K562 (cell line): ENCODE results near the gene SIPA1L2. TPM values are rescaled to one million over a fixed set of nuclear protein-coding genes. Genes with fewer than 3 reads are reported as not detected.

Experiments used
- ATAC-seq: fragments of 200-7000 bp; cut with Tn5 transposase; 3 replicates; pipeline ENCODE4 v1.9.1; 2020; ENCODE audit warnings: moderate library complexity
- BruUV-seq: library from RNA; stranded (reverse); fragments of 400-500 nt; replicated peaks from 2 replicates; lab custom pipeline; 2021; lab: Mats Ljungman, UMichigan
- CTCF ChIA-PET: fragments of 300-600 bp; formaldehyde crosslinking; extraction: SDS; loops from one replicate; lab custom pipeline; 2021; ENCODE audit warnings: low intra/inter-chr PET ratio; lab: Yijun Ruan, JAX
- POLR2A ChIA-PET: fragments of 300-600, 350-650 bp; sonication (Branson Sonifier 250); formaldehyde crosslinking; extraction: SDS; loops from one replicate; lab custom pipeline; 2021; ENCODE audit warnings: antibody characterized with exemption, inconsistent platforms; lab: Yijun Ruan, JAX
- DNase-seq, 4 experiments: peaks; one replicate each; pipeline versions ENCODE4 v3.0.0 to v3.0.0-alpha.2; 2011 to 2018; ENCODE audit warnings: low spot score in 3 of 4, mixed read lengths in 3 of 4; ENCODE audit errors: extremely low read depth in 1 of 4
- FAIRE-seq: peaks from 2 replicates; lab custom pipeline; 2011; peaks lifted over from hg19 to GRCh38; lab: Jason Lieb, UNC
- H2AFZ ChIP-seq: 2 replicates; pipeline ENCODE4 v1.6.0; 2011; ENCODE audit warnings: low read depth, low read length, control low read depth, inconsistent platforms
- H3K27ac ChIP-seq: fragments of 200-600 bp; 3 replicates; pipeline ENCODE4 v1.8.0; 2011; ENCODE audit warnings: low read depth, mild to moderate bottlenecking, control low read depth, inconsistent platforms, low read length, moderate library complexity, mixed read lengths; ENCODE audit errors: extremely low read depth
- H3K27me3 ChIP-seq, 2 experiments: fragments of 300-600 bp in 1 of 2; 2 replicates in 1 of 2; 3 replicates in 1 of 2; pipeline versions ENCODE4 v1.6.0 to v1.8.0; 2011; ENCODE audit warnings: inconsistent platforms in 2 of 2, low read length in 2 of 2, mild to moderate bottlenecking in 1 of 2, mixed read lengths in 1 of 2, moderate library complexity in 1 of 2; ENCODE audit not compliant: control insufficient read depth in 2 of 2, insufficient read depth in 2 of 2
- H3K36me3 ChIP-seq: fragments of 300-600 bp; 3 replicates; pipeline ENCODE4 v1.8.0; 2011; ENCODE audit warnings: mild to moderate bottlenecking, low read length, inconsistent platforms; ENCODE audit not compliant: control insufficient read depth, insufficient read depth
- H3K4me1 ChIP-seq, 2 experiments: fragments of 200-600 bp in 1 of 2; replicated peaks in 1 of 2; 2 replicates in 1 of 2; 3 replicates in 1 of 2; pipeline versions ENCODE4 v1.5.1 to v1.8.0; 2011; ENCODE audit warnings: inconsistent platforms in 2 of 2, low read length in 2 of 2, mild to moderate bottlenecking in 1 of 2, mixed read lengths in 1 of 2, moderate library complexity in 1 of 2; ENCODE audit not compliant: control insufficient read depth in 2 of 2, insufficient read depth in 2 of 2
- H3K4me2 ChIP-seq: 2 replicates; pipeline ENCODE4 v1.6.1; 2011; ENCODE audit warnings: low read length, control low read depth, inconsistent platforms, mixed read lengths; ENCODE audit not compliant: insufficient read depth
- H3K4me3 ChIP-seq: fragments of 200-600 bp; sonication (generic), shearing (Covaris generic); 2 replicates; pipeline ENCODE4 v1.5.1; 2016; ENCODE audit warnings: control low read depth, inconsistent platforms
- H3K79me2 ChIP-seq: fragments of 200-600 bp; 3 replicates; pipeline ENCODE4 v1.8.0; 2011; ENCODE audit warnings: low read length, inconsistent platforms; ENCODE audit not compliant: control insufficient read depth, insufficient read depth
- H3K9ac ChIP-seq, 2 experiments: 2 replicates each; pipeline versions ENCODE4 v1.6.0 to v1.6.1; 2011; ENCODE audit warnings: low read depth in 2 of 2, low read length in 2 of 2, control low read depth in 1 of 2, inconsistent platforms in 1 of 2, mild to moderate bottlenecking in 1 of 2, mixed read lengths in 1 of 2; ENCODE audit not compliant: insufficient read depth in 1 of 2
- H3K9me1 ChIP-seq: one replicate; pipeline ENCODE4 v1.6.0; 2011; ENCODE audit warnings: inconsistent platforms, mild to moderate bottlenecking, low read length, moderate library complexity; ENCODE audit not compliant: control insufficient read depth, insufficient read depth
- H3K9me3 ChIP-seq: replicated peaks from 2 replicates; pipeline ENCODE4 v1.5.1; 2011; ENCODE audit warnings: low read depth, low read length, inconsistent platforms; ENCODE audit not compliant: control insufficient read depth, insufficient read depth
- H4K20me1 ChIP-seq: replicated peaks from 2 replicates; pipeline ENCODE4 v1.6.1; 2011; ENCODE audit warnings: low read length, inconsistent platforms, mixed read lengths; ENCODE audit not compliant: control insufficient read depth, insufficient read depth
- ADNP ChIP-seq: fragments of 200-800 bp; sonication (Bioruptor generic); IDR thresholded peaks from 2 replicates; pipeline ENCODE4 v1.6.1; 2016; ENCODE audit warnings: missing genetic modification characterization, missing compliant biosample characterization
- CREB3 ChIP-seq: fragments of 450-650 bp; conservative IDR thresholded peaks from 2 replicates; pipeline ENCODE4 v1.6.1; 2016; ENCODE audit warnings: missing genetic modification characterization, low read depth, mild to moderate bottlenecking, missing compliant biosample characterization, moderate library complexity
- E2F3 ChIP-seq: fragments of 250-450 bp; sonication (Bioruptor Pico); IDR thresholded peaks from 2 replicates; pipeline ENCODE4 v1.4.0; 2020; ENCODE audit warnings: mild to moderate bottlenecking
- ELF4 ChIP-seq: fragments of 450-650 bp; formaldehyde crosslinking; IDR thresholded peaks from 2 replicates; pipeline ENCODE4 v1.4.0; 2022; ENCODE audit warnings: missing genetic modification characterization
- FOXK1 ChIP-seq: sonication (generic); formaldehyde crosslinking; IDR thresholded peaks from 2 replicates; pipeline ENCODE4 v1.8.0; 2022; ENCODE audit warnings: missing genetic modification reagents, mild to moderate bottlenecking, borderline replicate concordance
- KDM4B ChIP-seq, 2 experiments: fragments of 450-650 bp in 1 of 2; sonication (generic) in 1 of 2; IDR thresholded peaks; 2 replicates each; pipeline ENCODE4 v1.6.1; 2016 to 2017; ENCODE audit warnings: borderline replicate concordance in 2 of 2, antibody characterized with exemption in 1 of 2, low read depth in 1 of 2, mild to moderate bottlenecking in 1 of 2
- NR2C2 ChIP-seq, 2 experiments: fragments of 200-800 bp in 1 of 2; sonication (Bioruptor generic) in 1 of 2; sonication (generic) in 1 of 2; formaldehyde crosslinking in 1 of 2; IDR thresholded peaks; 2 replicates each; pipeline versions ENCODE4 v1.6.1 to v1.8.0; 2016 to 2022; ENCODE audit warnings: mild to moderate bottlenecking in 1 of 2, missing compliant biosample characterization in 1 of 2, missing genetic modification characterization in 1 of 2, missing genetic modification reagents in 1 of 2
- RREB1 ChIP-seq: fragments of 250-450 bp; sonication (Bioruptor Pico); IDR thresholded peaks from 2 replicates; pipeline ENCODE4 v1.4.0; 2020
- TRIM28 ChIP-seq: fragments of 450-650 bp; IDR thresholded peaks from 2 replicates; pipeline ENCODE4 v1.6.1; 2017
- ZNF384 ChIP-seq: IDR thresholded peaks from 2 replicates; pipeline ENCODE4 v1.6.1; 2012; ENCODE audit warnings: low read depth, low read length, improper control_type of control experiment
- ZNF561 ChIP-seq: fragments of 450-650 bp; formaldehyde crosslinking; conservative IDR thresholded peaks from 2 replicates; pipeline ENCODE4 v1.4.0; 2020; ENCODE audit warnings: mild to moderate bottlenecking, moderate library complexity
- WGBS: fragments of 100-300 bp; shearing (Covaris generic); methylation state at CpG from one replicate; pipeline ENCODE4 v1.1.6; 2016; ENCODE audit warnings: low coverage, mixed read lengths; ENCODE audit not compliant: insufficient coverage; ENCODE audit errors: missing lambda C conversion rate; 5-methylcytosine and 5-hydroxymethylcytosine counted together
- in situ Hi-C: fragments of 300-500 bp; cut with MboI; formaldehyde crosslinking; loops from 4 replicates; pipeline ENCODE4 v1.15.0; 2018; ENCODE audit warnings: inconsistent platforms, mixed read lengths
- intact Hi-C: fragments of 100-400 bp; cut with micrococcal nuclease; formaldehyde crosslinking; loops from 2 replicates; pipeline ENCODE4 v1.14.2; 2022
- polyA plus RNA-seq, 8 experiments: library from polyadenylated mRNA; depleted of rRNA in 4 of 8; stranded (reverse) in 5 of 8; unstranded in 3 of 8; fragments of >200 nt; fragmentation: Nextera tagmentation in 2 of 8; fragmentation: Illumina TruSeq in 1 of 8; extraction: Ambion mirVana in 2 of 8; extraction: Trizol in 1 of 8; gene quantifications; 2 replicates each; pipeline versions ENCODE4 v1.2.1 to v1.2.3, GENCODE V29; 2011 to 2014; ENCODE audit warnings: inconsistent platforms in 1 of 8, missing spikeins in 1 of 8
- total RNA-seq, 7 experiments: library from RNA; depleted of rRNA in 6 of 7; stranded (reverse); fragments of >200 nt in 6 of 7; fragmentation: Illumina TruSeq in 2 of 7; extraction: Trizol in 2 of 7; gene quantifications; 2 replicates each; pipeline versions ENCODE4 v1.2.1 to v1.2.3, GENCODE V29; 2011 to 2021; ENCODE audit warnings: low replicate concordance in 1 of 7
- TF ChIP-seq, protein P1 (sequence below): sonication (generic); formaldehyde crosslinking; IDR thresholded peaks from 2 replicates; pipeline ENCODE4 v1.9.0; 2022; ENCODE audit warnings: mild to moderate bottlenecking, missing genetic modification reagents

The SIPA1L2 gene
- total and polyA plus RNA-seq, 9 of the 15 experiments (the other 6 are each of a cell fraction or from before 2014, with no cell fraction given) = 0.04 to 0.22 (median 0.06) TPM; not detected in 5

GRCh38 chr1:232589812-232590743, 39.9 kb downstream of the SIPA1L2 start:
- no peak overlapping the region for H3K4me3 ChIP-seq
- intact Hi-C loops (no loop called here), in situ Hi-C loops (no loop called here)
- H3K79me2 ChIP-seq = no peaks in the 10 kb centered on the region
- H3K9ac ChIP-seq = no peak overlapping the region
- H4K20me1 ChIP-seq = no peaks in the 10 kb centered on the region
- FAIRE-seq (no peak), DNase-seq (no peak), ATAC-seq (no peak)
- CTCF ChIA-PET = no interaction called here
- no peaks in the 10 kb centered on the region for H3K9me3 ChIP-seq
- no TSS peak for BruUV-seq
- H2AFZ ChIP-seq = no peak overlapping the region
- under 1% methylated on average over 10 of the region's 10 CpGs for WGBS
- no peaks in the 10 kb centered on the region; a peak in 1 of 5 replicates for H3K27me3 ChIP-seq
- POLR2A ChIA-PET = no interaction called here
- no peaks in the 10 kb centered on the region for H3K36me3 ChIP-seq
- H3K4me1 ChIP-seq = no peaks in the 10 kb centered on the region
- no peak overlapping the region for H3K27ac ChIP-seq
- no peak overlapping the region for H3K4me2 ChIP-seq
- H3K9me1 ChIP-seq = no peaks in the 10 kb centered on the region
- TF ChIP-seq KDM4B (IDR thresholded peaks at IDR 0.05; ENCODE audit: borderline replicate concordance in 2 of 2, low read depth in 1 of 2) (no peak), ZNF561 (no peak), ELF4 (CRISPR knock-in tag) (no peak), TRIM28 (no peak), NR2C2 (CRISPR knock-in tag; IDR thresholded peaks at IDR 0.05) (no peak), NR2C2 (tag; IDR thresholded peaks at IDR 0.05) (no peak), E2F3 (CRISPR knock-in tag) (no peak), FOXK1 (CRISPR knock-in tag) (no peak), RREB1 (CRISPR knock-in tag) (no peak), ZNF384 (no peak), CREB3 (tag) (no peak), ADNP (tag) (no peak)
- TF ChIP-seq, protein P1, sequence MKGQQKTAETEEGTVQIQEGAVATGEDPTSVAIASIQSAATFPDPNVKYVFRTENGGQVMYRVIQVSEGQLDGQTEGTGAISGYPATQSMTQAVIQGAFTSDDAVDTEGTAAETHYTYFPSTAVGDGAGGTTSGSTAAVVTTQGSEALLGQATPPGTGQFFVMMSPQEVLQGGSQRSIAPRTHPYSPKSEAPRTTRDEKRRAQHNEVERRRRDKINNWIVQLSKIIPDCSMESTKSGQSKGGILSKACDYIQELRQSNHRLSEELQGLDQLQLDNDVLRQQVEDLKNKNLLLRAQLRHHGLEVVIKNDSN (CRISPR knock-in tag) = no peak
